Keratinocyte (primary cell): ENCODE data around the gene NELL1. TPM values are rescaled to one million over a fixed set of nuclear protein-coding genes. Genes with fewer than 3 reads are reported as not detected.

Source experiments
- DNase-seq: peaks from one replicate; pipeline ENCODE4 v3.0.0-alpha.2; 2011; ENCODE audit warnings: low read depth, missing footprints, low spot score
- FAIRE-seq: peaks from 2 replicates; lab custom pipeline; 2011; peaks lifted over from hg19 to GRCh38; lab: Jason Lieb, UNC
- H2AFZ ChIP-seq: 2 replicates; pipeline ENCODE4 v1.6.0; 2012; ENCODE audit warnings: low read length, control low read depth, inconsistent platforms; ENCODE audit not compliant: control insufficient read depth
- H3K27ac ChIP-seq: 2 replicates; pipeline ENCODE4 v1.5.1; 2011; ENCODE audit warnings: low read length; ENCODE audit not compliant: control insufficient read depth, insufficient read depth
- H3K27me3 ChIP-seq: 3 replicates; pipeline ENCODE4 v1.6.0; 2011; ENCODE audit warnings: low read length; ENCODE audit not compliant: control insufficient read depth, insufficient read depth; ENCODE audit errors: extremely low read depth
- H3K36me3 ChIP-seq, 2 experiments: 2 replicates in 1 of 2; 3 replicates in 1 of 2; pipeline ENCODE4 v1.5.1; 2011; ENCODE audit warnings: low read length in 2 of 2, mild to moderate bottlenecking in 1 of 2; ENCODE audit not compliant: control insufficient read depth in 2 of 2, insufficient read depth in 2 of 2; ENCODE audit errors: extremely low read depth in 1 of 2
- H3K4me1 ChIP-seq: 3 replicates; pipeline ENCODE4 v1.5.1; 2011; ENCODE audit warnings: low read length; ENCODE audit not compliant: control insufficient read depth, insufficient read depth; ENCODE audit errors: extremely low read depth
- H3K4me2 ChIP-seq: 3 replicates; pipeline ENCODE4 v1.6.0; 2011; ENCODE audit warnings: low read depth, low read length; ENCODE audit not compliant: control insufficient read depth, insufficient read depth; ENCODE audit errors: extremely low read depth
- H3K4me3 ChIP-seq, 3 experiments: fragments of 200-600 bp in 1 of 3; sonication (generic) in 1 of 3; 2 replicates in 2 of 3; 3 replicates in 1 of 3; pipeline ENCODE4 v1.5.1; 2011 to 2016; ENCODE audit warnings: low read length in 3 of 3, mild to moderate bottlenecking in 3 of 3, control low read depth in 2 of 3, inconsistent platforms in 1 of 3, low read depth in 1 of 3, mixed read lengths in 1 of 3, mixed run types in 1 of 3, moderate library complexity in 1 of 3; ENCODE audit not compliant: control insufficient read depth in 2 of 3, insufficient read depth in 2 of 3; ENCODE audit errors: extremely low read depth in 1 of 3
- H3K79me2 ChIP-seq: 2 replicates; pipeline ENCODE4 v1.6.0; 2012; ENCODE audit warnings: low read length; ENCODE audit not compliant: control insufficient read depth, insufficient read depth
- H3K9ac ChIP-seq: 3 replicates; pipeline ENCODE4 v1.6.0; 2011; ENCODE audit warnings: low read length; ENCODE audit not compliant: control insufficient read depth, insufficient read depth; ENCODE audit errors: extremely low read depth
- H3K9me1 ChIP-seq: 3 replicates; pipeline ENCODE4 v1.6.0; 2011; ENCODE audit warnings: low read length; ENCODE audit not compliant: control insufficient read depth, insufficient read depth; ENCODE audit errors: extremely low read depth
- H3K9me3 ChIP-seq: 2 replicates; pipeline ENCODE4 v1.5.1; 2012; ENCODE audit warnings: low read depth, low read length; ENCODE audit not compliant: control insufficient read depth
- H4K20me1 ChIP-seq: 3 replicates; pipeline ENCODE4 v1.6.0; 2011; ENCODE audit warnings: low read length; ENCODE audit not compliant: control insufficient read depth, insufficient read depth; ENCODE audit errors: extremely low read depth
- EZH2 ChIP-seq: IDR thresholded peaks from one replicate; pipeline ENCODE4 v1.6.1; 2012; ENCODE audit warnings: inconsistent platforms, mild to moderate bottlenecking, low read length, moderate library complexity
- dilution Hi-C: fragments of 300-500 bp; cut with MboI; formaldehyde crosslinking; loops from one replicate; pipeline ENCODE4 v1.7.0; 2020; ENCODE audit warnings: low sequenced_read_pairs; ENCODE audit not compliant: extremely low pct_ligation_motif_present
- polyA plus RNA-seq, 5 experiments: library from polyadenylated mRNA; depleted of rRNA in 3 of 5; stranded (reverse) in 3 of 5; stranded (forward) in 1 of 5; unstranded in 1 of 5; fragments of >200 nt; gene quantifications; 1 replicate in 1 of 5; 2 replicates in 3 of 5; 3 replicates in 1 of 5; pipeline versions ENCODE4 v1.2.1 to v1.2.3, GENCODE V29; 2011 to 2012; ENCODE audit warnings: missing spikeins in 2 of 5, low read depth in 1 of 5, low replicate concordance in 1 of 5
- TF ChIP-seq, protein P1 (sequence below), 3 experiments: IDR thresholded peaks in 1 of 3; conservative IDR thresholded peaks in 1 of 3; optimal IDR thresholded peaks in 1 of 3; 2 replicates in 2 of 3; 3 replicates in 1 of 3; pipeline versions ENCODE3 to v1.5.1; 2011; ENCODE audit warnings: low read length in 3 of 3, mild to moderate bottlenecking in 3 of 3, moderate library complexity in 2 of 3, control low read depth in 1 of 3, inconsistent platforms in 1 of 3; ENCODE audit not compliant: insufficient read depth in 2 of 3; ENCODE audit errors: extremely low read depth in 1 of 3

The NELL1 gene
- polyA plus RNA-seq, 1 donor (not counting 4 experiments of a cell fraction or from before 2014, with no cell fraction given) = not detected

DNA sequence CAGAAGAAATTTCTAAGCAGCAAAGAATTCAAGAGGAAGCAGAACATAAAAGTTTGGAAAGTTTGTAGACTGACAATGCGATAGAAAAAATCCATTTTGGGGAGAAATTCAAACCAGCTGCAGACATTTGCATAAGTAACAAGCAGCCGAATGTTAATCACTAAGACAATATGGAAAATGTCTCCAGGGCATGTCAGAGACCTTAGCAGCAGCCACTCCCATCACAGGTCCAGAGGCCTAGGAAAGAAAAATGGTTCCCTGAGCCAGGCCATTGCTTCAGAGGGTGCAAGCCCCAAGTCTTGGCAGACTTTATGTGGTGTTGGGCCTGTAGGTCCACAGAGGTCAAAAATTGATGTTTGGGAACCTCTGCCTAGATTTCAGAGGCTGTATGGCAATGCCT, 155.4 kb downstream of the NELL1 start:
- H2AFZ ChIP-seq = no peak overlapping the region
- H3K4me3 ChIP-seq = no peak overlapping the region
- no peak for DNase-seq

DNA sequence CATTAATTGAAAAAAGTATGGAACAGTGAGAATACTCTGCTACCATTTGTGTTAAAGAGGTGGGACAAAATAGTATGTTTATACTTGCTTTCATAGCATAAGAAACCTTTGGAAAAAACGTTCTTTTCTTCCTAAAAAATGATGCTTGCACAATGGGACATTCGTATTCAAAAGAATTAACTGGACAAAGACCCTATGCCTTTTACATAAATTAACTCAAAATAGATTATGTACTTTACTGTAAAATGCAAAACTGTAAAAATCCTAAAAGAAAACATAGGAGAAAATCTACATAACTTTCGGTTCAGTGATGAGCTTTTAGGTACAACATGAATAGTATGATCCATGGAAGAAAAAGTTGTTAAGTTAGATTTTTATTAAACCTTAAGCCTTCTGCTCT, 166.2 kb downstream of the NELL1 start:
- H3K27me3 ChIP-seq = no peaks in the 10 kb centered on the region
- no peak overlapping the region for H3K9ac ChIP-seq
- no peaks in the 10 kb centered on the region for H4K20me1 ChIP-seq
- H3K4me3 ChIP-seq = no peak overlapping the region
- H3K36me3 ChIP-seq = no peaks in the 10 kb centered on the region
- no peaks in the 10 kb centered on the region for H3K9me3 ChIP-seq
- no peaks in the 10 kb centered on the region for H3K79me2 ChIP-seq
- H3K4me2 ChIP-seq = no peak overlapping the region
- FAIRE-seq (no peak), DNase-seq (no peak)
- H2AFZ ChIP-seq = no peak overlapping the region
- H3K4me1 ChIP-seq = no peaks in the 10 kb centered on the region
- no peak overlapping the region for H3K27ac ChIP-seq
- dilution Hi-C loops = no loop called here
- no peaks in the 10 kb centered on the region for H3K9me1 ChIP-seq
- TF ChIP-seq, protein P1, sequence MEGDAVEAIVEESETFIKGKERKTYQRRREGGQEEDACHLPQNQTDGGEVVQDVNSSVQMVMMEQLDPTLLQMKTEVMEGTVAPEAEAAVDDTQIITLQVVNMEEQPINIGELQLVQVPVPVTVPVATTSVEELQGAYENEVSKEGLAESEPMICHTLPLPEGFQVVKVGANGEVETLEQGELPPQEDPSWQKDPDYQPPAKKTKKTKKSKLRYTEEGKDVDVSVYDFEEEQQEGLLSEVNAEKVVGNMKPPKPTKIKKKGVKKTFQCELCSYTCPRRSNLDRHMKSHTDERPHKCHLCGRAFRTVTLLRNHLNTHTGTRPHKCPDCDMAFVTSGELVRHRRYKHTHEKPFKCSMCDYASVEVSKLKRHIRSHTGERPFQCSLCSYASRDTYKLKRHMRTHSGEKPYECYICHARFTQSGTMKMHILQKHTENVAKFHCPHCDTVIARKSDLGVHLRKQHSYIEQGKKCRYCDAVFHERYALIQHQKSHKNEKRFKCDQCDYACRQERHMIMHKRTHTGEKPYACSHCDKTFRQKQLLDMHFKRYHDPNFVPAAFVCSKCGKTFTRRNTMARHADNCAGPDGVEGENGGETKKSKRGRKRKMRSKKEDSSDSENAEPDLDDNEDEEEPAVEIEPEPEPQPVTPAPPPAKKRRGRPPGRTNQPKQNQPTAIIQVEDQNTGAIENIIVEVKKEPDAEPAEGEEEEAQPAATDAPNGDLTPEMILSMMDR (optimal IDR thresholded peaks at IDR 0.05 in 1 of 3, IDR thresholded peaks at IDR 0.05 in 1 of 3, conservative IDR thresholded peaks at IDR 0.05 in 1 of 3; ENCODE audit: extremely low read depth in 1 of 3, insufficient read depth in 2 of 3, low read length in 3 of 3) = no peak
- no peak for TF ChIP-seq EZH2

More for the DNA sequence above, 155.4 kb downstream of the NELL1 start:
- no peaks in the 10 kb centered on the region for H3K4me1 ChIP-seq
- no peak for TF ChIP-seq EZH2
- TF ChIP-seq, protein P1 (optimal IDR thresholded peaks at IDR 0.05 in 1 of 3, IDR thresholded peaks at IDR 0.05 in 1 of 3, conservative IDR thresholded peaks at IDR 0.05 in 1 of 3; ENCODE audit: extremely low read depth in 1 of 3, insufficient read depth in 2 of 3, low read length in 3 of 3) = no peak
- H3K9me1 ChIP-seq = no peaks in the 10 kb centered on the region
- H3K36me3 ChIP-seq = no peaks in the 10 kb centered on the region
- H3K9me3 ChIP-seq = no peaks in the 10 kb centered on the region
- H3K27me3 ChIP-seq = no peaks in the 10 kb centered on the region
- dilution Hi-C loops = no loop called here
- no peak for FAIRE-seq
- H3K9ac ChIP-seq = no peak overlapping the region
- no peak overlapping the region for H3K27ac ChIP-seq
- H3K4me2 ChIP-seq = no peak overlapping the region
- H4K20me1 ChIP-seq = no peaks in the 10 kb centered on the region
- H3K79me2 ChIP-seq = no peaks in the 10 kb centered on the region
